ENCODE results near the gene SLMAP.

Gene SLMAP

DNA sequence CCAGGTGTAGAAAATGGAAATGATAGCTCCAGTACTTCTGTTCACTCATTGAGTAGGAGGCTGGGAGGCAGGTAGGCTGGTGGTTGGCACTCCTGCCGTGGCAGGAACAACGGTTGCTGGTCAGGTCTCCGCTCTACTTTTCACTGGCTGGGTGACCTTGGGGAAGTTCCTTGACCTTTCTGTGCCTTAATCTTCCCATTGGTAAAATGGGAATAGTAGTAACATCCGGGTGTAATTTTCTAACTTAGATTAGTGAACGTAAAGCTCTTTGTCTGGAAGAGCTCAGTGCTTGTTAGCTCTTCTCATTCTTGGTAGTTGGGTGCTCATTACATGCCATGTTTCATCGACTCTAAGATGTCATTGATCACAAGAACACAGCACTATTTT, 206.3 kb downstream of the SLMAP start:
- no peak for DNase-seq (ENCODE audit: low read depth)

DNA sequence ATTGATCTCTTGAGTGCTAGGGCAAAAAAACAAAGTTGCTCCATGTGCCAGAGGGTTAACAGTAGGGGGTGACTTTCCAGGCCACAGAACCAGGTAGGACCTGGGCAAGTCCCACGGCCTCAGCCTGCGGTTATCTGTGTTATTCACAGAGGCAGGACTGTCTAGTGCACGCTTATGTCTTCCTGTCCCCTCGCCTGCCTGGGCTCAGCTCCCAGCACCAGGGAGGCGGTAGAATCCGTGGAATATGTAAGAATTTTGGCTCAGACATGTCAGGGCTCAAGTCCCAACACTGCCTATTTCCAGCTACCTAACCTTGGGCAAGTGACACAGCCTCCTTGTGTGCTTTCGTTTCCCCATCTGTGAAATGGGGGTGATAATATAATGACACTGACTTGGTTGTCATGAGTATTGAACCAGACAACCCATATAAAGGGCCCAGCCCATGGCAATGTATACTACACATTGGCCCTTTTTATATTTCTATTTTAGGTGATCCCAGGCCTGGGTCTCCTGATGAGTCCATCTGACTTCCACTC, 207.8 kb downstream of the SLMAP start:
- DNase-seq (ENCODE audit: low read depth), result no peak

DNA sequence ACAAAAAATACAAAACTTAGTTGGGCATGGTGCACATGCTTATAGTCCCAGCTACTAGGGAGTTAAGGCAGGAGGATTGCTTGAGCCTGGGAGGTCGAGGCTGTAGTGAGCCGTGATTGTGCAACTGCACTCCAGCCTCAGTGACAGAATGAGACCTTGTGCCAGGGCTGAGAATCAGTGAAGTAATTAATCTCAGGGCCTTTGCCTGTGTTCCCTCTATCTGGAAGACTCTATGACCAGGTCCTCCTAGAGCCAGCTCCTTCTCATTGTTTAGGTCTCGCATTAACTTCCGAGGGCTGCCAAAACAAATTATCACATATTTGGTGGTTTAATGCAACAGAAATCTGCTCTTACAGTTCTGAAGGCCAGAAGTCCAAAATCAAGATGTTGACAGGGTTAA, 210.7 kb downstream of the SLMAP start:
- no peak for DNase-seq (ENCODE audit: low read depth)

DNA sequence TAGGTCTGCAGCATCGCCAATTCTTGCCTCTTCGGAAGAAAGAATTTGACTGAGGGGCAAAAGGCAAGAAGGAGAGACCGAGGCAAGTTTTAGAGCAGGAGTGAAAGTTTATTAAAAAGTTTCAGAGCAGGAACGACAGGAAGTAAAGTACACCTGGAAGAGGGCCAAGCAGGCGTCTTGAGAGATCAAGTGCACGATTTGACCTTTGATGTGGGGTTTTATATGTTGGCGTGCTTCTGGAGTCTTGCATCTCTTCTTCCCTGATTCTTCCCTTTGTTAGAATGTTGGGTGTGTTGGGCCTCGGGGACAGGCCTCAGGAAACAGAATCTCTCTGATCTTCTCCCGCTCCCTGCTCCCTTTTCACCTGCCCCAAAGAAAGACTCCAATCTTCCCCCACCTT, 211.5 kb downstream of the SLMAP start:
- no peak for DNase-seq (ENCODE audit: low read depth)

DNA sequence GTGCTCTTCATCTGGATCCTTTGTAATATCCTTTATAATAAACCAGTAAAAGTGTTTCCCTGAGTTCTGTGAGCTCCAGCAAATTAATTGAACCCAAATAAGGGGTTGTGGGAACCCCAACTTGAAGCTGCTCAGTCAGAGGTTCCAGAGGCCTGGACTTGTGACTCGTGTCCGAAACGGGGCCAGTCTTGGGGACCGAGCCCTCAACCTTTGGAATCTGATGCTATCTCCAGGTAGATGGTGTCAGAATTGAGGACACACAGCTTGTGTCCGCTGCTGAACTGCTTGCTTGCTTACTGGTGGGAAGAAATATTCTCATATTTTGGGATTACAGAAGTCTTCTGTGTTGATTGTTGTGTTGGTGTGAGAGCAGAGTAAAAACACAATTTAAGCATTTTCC, 212.4 kb downstream of the SLMAP start:
- no peak for DNase-seq (ENCODE audit: low read depth)

DNA sequence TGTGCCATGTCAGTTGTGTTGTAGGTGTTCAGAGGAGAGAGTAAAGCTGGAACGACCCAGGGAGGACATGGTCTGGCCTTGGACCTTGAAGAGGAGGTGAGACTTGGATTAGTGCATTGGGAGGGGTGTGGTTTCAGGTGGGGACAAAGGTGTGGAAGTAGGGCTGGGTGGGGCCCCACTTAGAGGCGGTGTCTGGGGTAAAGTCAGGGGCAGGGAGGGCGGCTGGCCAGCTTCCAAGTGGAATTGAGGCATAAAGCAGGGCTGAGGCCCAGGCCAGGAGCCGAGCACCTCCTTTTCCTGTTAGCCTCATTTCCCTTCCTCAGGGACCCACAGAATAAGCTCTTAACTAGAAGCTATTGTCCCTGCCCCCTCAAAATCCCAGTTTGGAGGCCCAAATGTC, 215.9 kb downstream of the SLMAP start:
- no peak for DNase-seq (ENCODE audit: low read depth)

DNA sequence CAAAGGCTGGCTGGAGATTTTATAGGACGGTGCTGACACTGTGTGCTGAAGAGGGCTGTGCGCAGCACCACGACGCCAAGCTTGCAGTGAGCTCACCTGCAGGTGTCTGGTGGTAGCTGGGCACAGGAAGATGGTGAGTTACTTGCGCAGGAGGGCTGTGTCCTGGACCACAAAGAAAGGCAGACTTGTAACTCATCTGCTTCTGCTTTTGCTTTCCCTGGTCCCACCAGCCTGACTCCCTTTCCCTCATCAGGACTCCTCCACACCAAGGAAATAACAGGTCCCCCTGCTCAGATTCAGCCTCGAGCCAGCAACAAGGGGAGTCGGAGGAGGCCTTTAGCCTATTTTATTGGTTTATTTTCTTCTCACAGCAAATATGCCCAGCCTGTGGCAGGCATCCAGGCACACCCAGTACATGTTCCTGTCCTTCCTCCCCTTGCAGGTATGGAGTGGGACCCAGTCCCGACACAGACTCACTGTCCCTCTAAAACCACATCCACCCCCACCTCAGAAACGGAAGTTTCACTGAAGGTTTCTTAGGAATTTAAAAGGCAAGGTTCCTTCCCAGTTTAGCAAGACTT, 216.5 kb downstream of the SLMAP start:
- DNase-seq (ENCODE audit: low read depth), result no peak

DNA sequence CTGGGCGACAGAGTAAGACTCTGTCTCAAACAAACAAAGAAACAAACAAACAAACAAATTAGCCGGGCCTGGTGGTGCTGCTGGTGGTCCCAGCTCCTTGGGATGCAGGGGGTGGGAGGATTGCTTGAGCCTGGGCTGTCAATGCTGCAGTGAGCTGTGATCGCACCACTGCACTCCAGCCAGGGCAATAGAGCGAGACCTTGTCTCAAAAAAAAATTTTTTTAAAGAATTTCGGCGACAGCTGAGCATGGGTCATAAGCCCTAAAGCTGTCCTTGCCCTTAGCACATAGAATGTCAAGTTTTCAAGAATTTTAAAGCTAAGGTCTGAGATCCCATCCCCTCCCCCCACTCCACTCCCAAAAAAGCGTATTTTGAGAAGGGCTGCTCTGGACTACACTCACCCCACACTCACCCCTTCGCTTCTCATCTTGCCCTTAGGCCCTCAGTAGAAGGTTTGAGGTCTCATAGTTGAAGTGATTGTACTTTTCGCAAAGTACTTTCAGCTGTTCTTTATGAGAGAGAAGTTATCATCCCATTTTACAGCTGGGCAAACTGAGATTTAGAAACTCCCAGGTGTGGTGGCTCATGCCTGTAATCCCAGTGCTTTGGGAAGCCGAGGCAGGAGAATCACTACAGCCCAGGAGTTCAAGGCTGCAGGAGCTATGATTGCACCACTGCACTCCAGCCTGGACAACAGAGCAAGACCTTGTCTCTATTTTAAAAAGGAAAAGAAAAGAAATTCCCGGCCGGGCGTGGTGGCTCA, 217.8 kb downstream of the SLMAP start:
- no peak for DNase-seq (ENCODE audit: low read depth)

DNA sequence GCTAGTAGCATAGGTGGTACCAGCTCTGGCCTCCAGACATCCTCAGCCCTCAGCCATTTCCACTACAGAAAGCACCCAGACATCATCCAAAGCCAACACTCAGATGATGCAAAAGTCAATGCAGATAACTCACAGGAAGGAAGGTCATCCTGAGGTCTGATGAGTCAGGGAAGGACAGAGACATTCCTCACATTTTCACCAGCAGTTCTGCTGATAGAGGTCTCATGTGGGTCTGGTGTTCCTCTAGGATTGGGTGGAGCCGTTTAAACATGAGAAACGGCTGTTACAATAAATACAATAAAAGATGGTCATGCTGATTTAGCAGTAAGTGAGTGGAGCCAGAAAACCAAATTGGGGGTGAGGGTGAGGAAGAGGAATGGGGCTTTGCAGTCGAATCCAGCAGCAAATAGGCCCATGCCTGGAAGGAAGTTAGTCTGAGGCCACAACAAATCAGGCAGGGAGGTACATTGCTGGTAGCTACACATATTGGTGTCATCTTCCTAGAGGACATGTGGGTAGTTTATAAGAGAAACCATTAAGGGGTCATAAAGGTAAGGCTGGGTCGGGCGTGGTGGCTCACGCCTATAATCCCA, 218.8 kb downstream of the SLMAP start:
- DNase-seq (ENCODE audit: low read depth), result no peak

DNA sequence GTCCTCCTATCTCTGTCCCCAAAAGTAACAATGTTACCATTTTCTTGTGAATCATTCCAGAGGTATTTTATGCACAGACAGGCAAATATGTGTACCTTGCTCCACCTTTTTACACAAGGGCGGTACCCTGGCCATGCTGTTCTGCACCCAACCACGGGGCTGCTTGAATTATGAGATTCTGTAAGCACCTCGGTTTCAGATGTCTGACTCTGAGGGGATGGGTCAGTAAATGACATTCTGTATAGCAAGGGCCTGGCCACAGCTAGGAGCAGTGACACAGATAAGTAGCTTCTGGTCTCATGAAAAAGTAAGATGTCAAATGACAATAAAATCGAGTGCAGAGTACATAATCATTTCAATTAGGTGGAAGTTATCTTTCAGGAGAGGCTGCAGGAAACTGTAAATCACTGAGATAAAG, 221.7 kb downstream of the SLMAP start:
- no peak for DNase-seq (ENCODE audit: low read depth)

DNA sequence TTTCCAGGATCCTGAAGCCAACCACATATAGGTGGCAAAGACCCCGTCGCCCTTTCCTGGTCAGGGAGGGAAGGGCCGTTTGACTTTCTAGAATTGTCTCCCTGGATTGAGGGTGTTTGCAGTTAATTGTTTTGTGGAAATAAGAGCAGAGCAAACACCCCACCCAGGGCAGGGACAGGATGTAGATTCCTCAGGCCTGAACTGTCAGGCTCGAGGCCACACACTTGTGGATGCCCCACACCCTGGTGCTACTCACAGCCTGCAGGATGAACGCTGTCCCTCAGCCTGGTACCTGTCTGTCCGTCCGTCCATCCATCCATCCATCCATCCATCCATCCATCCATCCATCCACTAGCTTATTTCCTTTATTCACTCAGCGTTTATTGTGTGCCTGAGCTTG, 222.2 kb downstream of the SLMAP start:
- no peak for DNase-seq (ENCODE audit: low read depth)

All from T follicular helper cell (primary cell).